Activated T-cell treated with anti-CD3 and anti-CD28 coated beads for 24 hours (primary cell): ENCODE results near the gene MEF2D.

Source experiments
- DNase-seq: peaks from one replicate; pipeline ENCODE4 v3.0.0-alpha.2; 2020; ENCODE audit warnings: low read depth

The MEF2D gene

GRCh38 chr1:156443286-156443685 lies 57.3 kb downstream of the MEF2D start:
- DNase-seq, result no peak

- no peak for DNase-seq
These were observed 59.7 kb downstream of the MEF2D start for GRCh38 chr1:156440654-156441437.

- no peak for DNase-seq
These were observed 60.8 kb downstream of the MEF2D start for GRCh38 chr1:156439777-156440183.

GRCh38 chr1:156439036-156439776 lies 61.4 kb downstream of the MEF2D start:
- DNase-seq, result no peak

- DNase-seq, result no peak
These were observed 62.1 kb downstream of the MEF2D start for GRCh38 chr1:156438278-156438987.

- no peak for DNase-seq
These were observed 63.3 kb downstream of the MEF2D start for GRCh38 chr1:156437037-156437867.

- no peak for DNase-seq
These were observed 64.2 kb downstream of the MEF2D start for GRCh38 chr1:156436141-156437036.

GRCh38 chr1:156435545-156436140 lies 64.9 kb downstream of the MEF2D start:
- DNase-seq, result no peak

- no peak for DNase-seq
These were observed 65.5 kb downstream of the MEF2D start for GRCh38 chr1:156434989-156435544.

GRCh38 chr1:156433602-156434001 lies 67.0 kb downstream of the MEF2D start:
- no peak for DNase-seq

GRCh38 chr1:156433032-156433431 lies 67.5 kb downstream of the MEF2D start:
- no peak for DNase-seq

GRCh38 chr1:156432669-156433018 lies 67.9 kb downstream of the MEF2D start:
- DNase-seq, result no peak

- DNase-seq, result no peak
These were observed 68.6 kb downstream of the MEF2D start for GRCh38 chr1:156431769-156432668.

GRCh38 chr1:156431366-156431765 lies 69.2 kb downstream of the MEF2D start:
- DNase-seq, result no peak

- DNase-seq, result no peak
These were observed 69.7 kb downstream of the MEF2D start for GRCh38 chr1:156430866-156431265.

GRCh38 chr1:156430303-156430702 lies 70.3 kb downstream of the MEF2D start:
- no peak for DNase-seq

GRCh38 chr1:156429313-156430060 lies 71.1 kb downstream of the MEF2D start:
- no peak for DNase-seq

- DNase-seq, result no peak
These were observed 71.8 kb downstream of the MEF2D start for GRCh38 chr1:156428746-156429288.
